Measurements from ENCODE around the gene GOSR1. TPM values are rescaled to one million over a fixed set of nuclear protein-coding genes. Genes with fewer than 3 reads are reported as not detected.
"Not testable (repeated sequence)": the region's sequence is repeated elsewhere in the genome, so short reads cannot be mapped to it uniquely, and the experiment has no call there.

The GOSR1 gene
- total and polyA plus RNA-seq, 4 donors = 14.8 to 45.1 (median 32.1) TPM

DNA sequence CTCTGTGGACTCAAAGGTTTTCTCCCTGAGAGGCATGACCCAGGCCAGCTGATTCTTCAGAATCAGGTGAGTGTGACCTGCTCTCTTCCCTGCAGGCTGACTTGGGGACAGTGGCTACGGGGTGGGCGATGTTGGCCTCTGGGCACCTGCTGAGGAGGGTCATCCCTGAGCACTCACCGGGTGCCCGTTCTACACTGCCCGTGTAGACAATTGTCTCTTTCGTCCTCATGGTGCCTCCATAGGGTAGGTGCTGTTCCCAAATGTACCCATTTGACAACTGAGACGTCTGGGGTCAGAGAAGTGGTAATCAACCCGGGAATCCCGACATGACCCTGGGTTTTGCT is 74.8 kb downstream of the GOSR1 start:
- TF ChIP-seq, protein P1, sequence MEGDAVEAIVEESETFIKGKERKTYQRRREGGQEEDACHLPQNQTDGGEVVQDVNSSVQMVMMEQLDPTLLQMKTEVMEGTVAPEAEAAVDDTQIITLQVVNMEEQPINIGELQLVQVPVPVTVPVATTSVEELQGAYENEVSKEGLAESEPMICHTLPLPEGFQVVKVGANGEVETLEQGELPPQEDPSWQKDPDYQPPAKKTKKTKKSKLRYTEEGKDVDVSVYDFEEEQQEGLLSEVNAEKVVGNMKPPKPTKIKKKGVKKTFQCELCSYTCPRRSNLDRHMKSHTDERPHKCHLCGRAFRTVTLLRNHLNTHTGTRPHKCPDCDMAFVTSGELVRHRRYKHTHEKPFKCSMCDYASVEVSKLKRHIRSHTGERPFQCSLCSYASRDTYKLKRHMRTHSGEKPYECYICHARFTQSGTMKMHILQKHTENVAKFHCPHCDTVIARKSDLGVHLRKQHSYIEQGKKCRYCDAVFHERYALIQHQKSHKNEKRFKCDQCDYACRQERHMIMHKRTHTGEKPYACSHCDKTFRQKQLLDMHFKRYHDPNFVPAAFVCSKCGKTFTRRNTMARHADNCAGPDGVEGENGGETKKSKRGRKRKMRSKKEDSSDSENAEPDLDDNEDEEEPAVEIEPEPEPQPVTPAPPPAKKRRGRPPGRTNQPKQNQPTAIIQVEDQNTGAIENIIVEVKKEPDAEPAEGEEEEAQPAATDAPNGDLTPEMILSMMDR (IDR thresholded peaks at IDR 0.05; ENCODE audit: control extremely low read depth, extremely low read depth) = no peak
- Histone ChIP-seq H3K27me3 (ENCODE audit: control insufficient read depth in 3 of 3, insufficient read depth in 3 of 3, low read length in 2 of 3) (no peaks in the 10 kb centered on the region), H3K36me3 (ENCODE audit: control insufficient read depth in 4 of 4, insufficient read depth in 4 of 4, low read length in 4 of 4) (peaks cover 0 to 1% (median 0%) of the 10 kb centered on the region in 4 donors), H3K27ac (ENCODE audit: low read depth in 1 of 2, low read length in 1 of 2) (no peak overlapping the region), H3K9me3 (ENCODE audit: control insufficient read depth in 4 of 4, insufficient read depth in 3 of 4, low read length in 3 of 4) (no peaks in the 10 kb centered on the region), H3K4me1 (ENCODE audit: control insufficient read depth in 5 of 5, insufficient read depth in 5 of 5, low read length in 5 of 5) (no peaks in the 10 kb centered on the region), H3K9ac (ENCODE audit: insufficient read depth in 1 of 2, low read length in 2 of 2) (no peak overlapping the region), H3K4me3 (no peak overlapping the region)
- DNase-seq (no peak), ATAC-seq (ENCODE audit: insufficient read depth, low FRiP score) (no peak)
- WGBS, 2 donors = 96 to 98% methylated on average over 9 of the region's 9 CpGs

DNA sequence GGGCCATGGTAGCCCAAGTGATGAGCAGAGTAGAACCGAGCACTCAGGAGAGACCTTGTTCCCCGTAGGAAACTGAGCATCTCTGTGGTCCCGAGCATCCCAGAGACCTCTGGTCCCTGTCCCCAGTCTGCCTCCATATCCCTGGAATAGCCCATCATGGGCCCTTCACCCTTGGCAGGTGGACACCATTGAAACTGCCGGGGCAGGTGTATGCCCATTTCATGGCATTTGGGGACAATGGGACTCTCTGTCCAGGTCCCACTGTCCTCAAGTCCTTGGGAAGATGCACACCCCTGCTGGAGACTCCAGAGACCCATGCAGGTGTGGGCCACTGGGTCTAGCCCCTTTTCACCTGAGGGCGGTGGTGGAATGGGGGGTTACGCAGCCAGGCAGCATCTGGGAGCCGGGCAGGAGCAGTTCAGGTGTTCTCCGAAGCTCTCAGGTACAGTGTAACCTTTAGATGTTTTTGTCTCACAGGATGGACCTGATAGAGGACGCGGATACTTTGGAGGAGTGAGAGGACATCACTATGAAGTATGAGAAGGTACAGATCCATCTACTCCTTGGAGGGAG is 75.9 kb downstream of the GOSR1 start:
- no peaks in the 10 kb centered on the region for H3K9me3 ChIP-seq (ENCODE audit: control insufficient read depth in 4 of 4, insufficient read depth in 3 of 4, low read length in 3 of 4)

DNA sequence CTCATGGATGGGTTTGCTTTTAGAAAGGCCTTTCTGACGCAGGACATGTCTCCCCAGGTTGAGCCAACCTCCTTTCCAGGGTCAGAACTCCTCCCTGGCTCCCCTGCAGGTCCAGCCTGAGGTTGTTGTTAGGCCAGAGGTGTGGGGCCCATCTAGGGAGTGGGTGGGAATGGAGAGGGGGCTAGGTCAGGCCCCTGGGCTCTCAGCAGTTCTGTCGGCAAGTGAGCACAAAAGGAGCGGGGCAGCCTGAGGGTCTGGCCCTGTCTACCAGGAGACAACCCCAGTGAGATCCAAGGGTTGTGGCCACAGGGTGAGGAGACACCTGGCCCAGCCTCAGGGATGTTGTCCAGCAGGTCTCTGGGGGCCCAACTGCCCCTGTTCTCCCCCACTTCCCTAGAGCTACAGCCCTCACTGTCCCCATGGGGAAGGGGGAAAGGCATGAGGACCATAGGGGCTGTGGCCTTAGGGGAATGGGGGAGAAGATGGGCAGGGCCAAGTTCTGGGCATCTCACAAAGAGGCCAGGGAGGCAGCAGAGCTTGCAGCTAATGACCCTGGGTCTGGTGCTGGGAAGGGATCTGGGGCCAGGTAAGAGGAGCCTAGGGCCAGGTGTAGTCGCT is 76.7 kb downstream of the GOSR1 start:
- not testable (repeated sequence) for DNase-seq; H3K27me3 ChIP-seq (ENCODE audit: control insufficient read depth in 3 of 3, insufficient read depth in 3 of 3, low read length in 2 of 3); H3K4me1 ChIP-seq (ENCODE audit: control insufficient read depth in 5 of 5, insufficient read depth in 5 of 5, low read length in 5 of 5); H3K9me3 ChIP-seq (ENCODE audit: control insufficient read depth in 4 of 4, insufficient read depth in 3 of 4, low read length in 3 of 4); H3K9ac ChIP-seq (ENCODE audit: insufficient read depth in 1 of 2, low read length in 2 of 2); H3K27ac ChIP-seq (ENCODE audit: low read depth in 1 of 2, low read length in 1 of 2); H3K36me3 ChIP-seq (ENCODE audit: control insufficient read depth in 4 of 4, insufficient read depth in 4 of 4, low read length in 4 of 4); ATAC-seq (ENCODE audit: insufficient read depth, low FRiP score); H3K4me3 ChIP-seq
- WGBS, 2 donors = 94 to 97% methylated on average over 4 of the region's 4 CpGs

More for the DNA sequence above, 75.9 kb downstream of the GOSR1 start:
- H3K27me3 ChIP-seq (ENCODE audit: control insufficient read depth in 3 of 3, insufficient read depth in 3 of 3, low read length in 2 of 3) = no peaks in the 10 kb centered on the region
- H3K4me1 ChIP-seq (ENCODE audit: control insufficient read depth in 5 of 5, insufficient read depth in 5 of 5, low read length in 5 of 5) = no peaks in the 10 kb centered on the region
- H3K27ac ChIP-seq (ENCODE audit: low read depth in 1 of 2, low read length in 1 of 2) = no peak overlapping the region
- H3K9ac ChIP-seq (ENCODE audit: insufficient read depth in 1 of 2, low read length in 2 of 2) = no peak overlapping the region
- TF ChIP-seq, protein P1 (IDR thresholded peaks at IDR 0.05; ENCODE audit: control extremely low read depth, extremely low read depth) = no peak
- peaks cover 0 to 1% (median 0%) of the 10 kb centered on the region in 4 donors for H3K36me3 ChIP-seq (ENCODE audit: control insufficient read depth in 4 of 4, insufficient read depth in 4 of 4, low read length in 4 of 4)
- no peak overlapping the region for H3K4me3 ChIP-seq
- WGBS, 2 donors = 95 to 97% methylated on average over 10 of the region's 10 CpGs
- ATAC-seq (ENCODE audit: insufficient read depth, low FRiP score) (no peak), DNase-seq (no peak)

DNA sequence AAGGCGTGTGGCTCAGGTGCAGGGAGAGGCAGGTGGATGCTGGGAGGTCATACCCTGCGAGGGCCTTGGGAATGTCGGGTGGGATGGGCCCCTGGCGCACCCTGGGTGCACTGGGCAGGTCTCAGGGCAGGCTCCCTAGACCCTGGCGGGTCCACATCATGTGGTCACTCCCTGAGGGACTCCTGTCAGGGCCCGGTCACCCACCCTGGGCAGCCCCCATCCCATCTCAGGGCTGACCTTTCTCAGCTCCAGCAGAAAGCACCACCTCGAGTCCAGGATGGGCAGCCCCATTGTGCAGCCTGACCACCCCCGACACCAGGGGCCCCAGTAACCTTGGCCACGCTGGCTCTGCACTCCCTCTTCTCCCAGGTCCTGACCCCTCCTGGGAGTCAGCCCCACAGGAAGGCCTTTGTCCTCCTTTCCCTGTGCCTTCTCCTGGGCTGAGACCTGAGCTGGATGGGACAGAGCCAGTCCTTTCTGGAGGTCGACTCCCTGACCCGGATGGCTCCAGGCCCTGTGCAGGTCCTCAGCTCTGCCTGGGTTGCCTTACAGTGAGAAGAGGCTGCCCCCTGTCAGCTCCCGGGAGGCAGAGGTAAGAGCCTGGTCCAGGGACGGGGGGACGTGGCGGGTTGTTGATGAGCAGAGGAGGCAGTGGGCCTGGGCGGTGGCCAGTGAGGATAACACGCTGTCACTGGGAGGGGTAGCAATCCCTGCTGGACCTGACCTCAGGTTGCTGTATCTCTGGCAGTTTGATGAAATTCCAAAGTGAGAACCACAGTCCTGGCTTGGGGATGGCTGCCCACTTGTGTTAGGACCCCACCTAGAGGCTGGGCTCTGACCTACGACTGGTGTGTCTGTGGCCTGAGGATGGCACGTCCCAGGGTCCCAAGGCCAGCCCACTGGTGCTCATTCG is 77.9 kb downstream of the GOSR1 start:
- H3K4me1 ChIP-seq (ENCODE audit: control insufficient read depth in 5 of 5, insufficient read depth in 5 of 5, low read length in 5 of 5) = no peaks in the 10 kb centered on the region
- no peak overlapping the region for H3K27ac ChIP-seq (ENCODE audit: low read depth in 1 of 2, low read length in 1 of 2)
- H3K4me3 ChIP-seq = no peak overlapping the region
- DNase-seq = no peak
- no peaks in the 10 kb centered on the region for H3K36me3 ChIP-seq (ENCODE audit: control insufficient read depth in 4 of 4, insufficient read depth in 4 of 4, low read length in 4 of 4)
- ATAC-seq (ENCODE audit: insufficient read depth, low FRiP score) = no peak
- WGBS, 2 donors = 83 to 88% methylated on average over 20 of the region's 20 CpGs
- H3K9me3 ChIP-seq (ENCODE audit: control insufficient read depth in 4 of 4, insufficient read depth in 3 of 4, low read length in 3 of 4) = no peaks in the 10 kb centered on the region
- no peaks in the 10 kb centered on the region for H3K27me3 ChIP-seq (ENCODE audit: control insufficient read depth in 3 of 3, insufficient read depth in 3 of 3, low read length in 2 of 3)
- no peak overlapping the region for H3K9ac ChIP-seq (ENCODE audit: insufficient read depth in 1 of 2, low read length in 2 of 2)
- TF ChIP-seq, protein P1 (IDR thresholded peaks at IDR 0.05; ENCODE audit: control extremely low read depth, extremely low read depth) = no peak
